GM21723 (cell line): ENCODE results near the gene ARPP19.
"Not testable (repeated sequence)": the region's sequence is repeated elsewhere in the genome, so short reads cannot be mapped to it uniquely, and the experiment has no call there.

ENCODE experiments used
- ATAC-seq: cut with Tn5 transposase; IDR thresholded peaks from one replicate; pipeline ENCODE4 v1.9.1; 2021; ENCODE audit warnings: mild to moderate bottlenecking, moderate library complexity; ENCODE audit not compliant: unreplicated experiment

Gene ARPP19

GRCh38 chr15:52551762-52552161 is 17.1 kb downstream of the ARPP19 start:
- ATAC-seq = no peak

- ATAC-seq = not testable (repeated sequence)
Measured at GRCh38 chr15:52551186-52551585, 17.6 kb downstream of the ARPP19 start.

GRCh38 chr15:52546031-52546751 is 22.6 kb downstream of the ARPP19 start:
- no peak for ATAC-seq

GRCh38 chr15:52540374-52541012 is 28.3 kb downstream of the ARPP19 start:
- ATAC-seq = no peak

GRCh38 chr15:52537459-52537858 is 31.4 kb downstream of the ARPP19 start:
- ATAC-seq = no peak

- ATAC-seq = no peak
Measured at GRCh38 chr15:52532427-52532826, 36.4 kb downstream of the ARPP19 start.

GRCh38 chr15:52529940-52530339 is 38.9 kb downstream of the ARPP19 start:
- no peak for ATAC-seq

- peak; percentile 6 for ATAC-seq
Measured at GRCh38 chr15:52529341-52529924, 39.4 kb downstream of the ARPP19 start.

GRCh38 chr15:52528564-52529340 is 40.1 kb downstream of the ARPP19 start, which contains the start of gene MYO5A:
TSS of gene MYO5A (minus strand) at chr15:52528880. CDS start at chr15:52528806, 74 bp downstream.
- ATAC-seq = peak; percentile 85

- ATAC-seq = peak; percentile 6
Measured at GRCh38 chr15:52527911-52528563, 40.8 kb downstream of the ARPP19 start.

GRCh38 chr15:52527196-52527910 is 41.5 kb downstream of the ARPP19 start:
- no peak for ATAC-seq

GRCh38 chr15:52524223-52525136 is 44.4 kb downstream of the ARPP19 start:
- ATAC-seq = no peak

GRCh38 chr15:52523647-52524046 is 45.2 kb downstream of the ARPP19 start:
- ATAC-seq = no peak

- ATAC-seq = no peak
Measured at GRCh38 chr15:52523192-52523591, 45.6 kb downstream of the ARPP19 start.

GRCh38 chr15:52521682-52522081 is 47.1 kb downstream of the ARPP19 start:
- no peak for ATAC-seq

GRCh38 chr15:52520421-52520820 is 48.4 kb downstream of the ARPP19 start:
- ATAC-seq = no peak

GRCh38 chr15:52518487-52519371 is 50.1 kb downstream of the ARPP19 start:
- no peak for ATAC-seq

- no peak for ATAC-seq
Measured at GRCh38 chr15:52517014-52517413, 51.8 kb downstream of the ARPP19 start.
